Nephron progenitor cell (in vitro differentiated cells): ENCODE measurements around the gene MGLL.

ENCODE experiments used
- DNase-seq: peaks from one replicate; pipeline ENCODE4 v3.0.0; 2021
- H3K27ac Mint-ChIP-seq: 2 replicates; pipeline ENCODE4 v1.8.0; 2021; ENCODE audit warnings: mild to moderate bottlenecking, moderate library complexity, mixed read lengths
- H3K27me3 Mint-ChIP-seq: 2 replicates; pipeline ENCODE4 v1.8.0; 2021; ENCODE audit warnings: mild to moderate bottlenecking, low read depth, mixed read lengths; ENCODE audit not compliant: poor library complexity
- H3K36me3 Mint-ChIP-seq: 2 replicates; pipeline ENCODE4 v1.8.0; 2021; ENCODE audit warnings: low read depth, mixed read lengths
- H3K4me1 Mint-ChIP-seq: 2 replicates; pipeline ENCODE4 v1.8.0; 2021; ENCODE audit warnings: mixed read lengths
- H3K4me3 Mint-ChIP-seq: 2 replicates; pipeline ENCODE4 v1.8.0; 2021; ENCODE audit warnings: mild to moderate bottlenecking, moderate library complexity, mixed read lengths
- H3K9me3 Mint-ChIP-seq: 2 replicates; pipeline ENCODE4 v1.8.0; 2021; ENCODE audit warnings: mild to moderate bottlenecking, moderate library complexity, mixed read lengths
- CTCF ChIP-seq: fragments of 200-600 bp; sonication (generic); IDR thresholded peaks from 2 replicates; pipeline ENCODE4 v1.5.0; 2021; ENCODE audit warnings: antibody characterized with exemption

MGLL gene

GRCh38 chr3:127640042-127640355 lies 182.3 kb downstream of the MGLL start:
- Mint-ChIP-seq H3K27ac (no peak overlapping the region), H3K36me3 (peaks cover 4% of the 10 kb centered on the region), H3K4me1 (peaks cover 24% of the 10 kb centered on the region), H3K27me3 (peaks cover 7% of the 10 kb centered on the region), H3K9me3 (no peaks in the 10 kb centered on the region), H3K4me3 (no peak overlapping the region)
- no peak for TF ChIP-seq CTCF
- no peak for DNase-seq

GRCh38 chr3:127639173-127640041 lies 182.9 kb downstream of the MGLL start:
- no peak overlapping the region for H3K4me3 Mint-ChIP-seq
- no peak for DNase-seq
- no peaks in the 10 kb centered on the region for H3K9me3 Mint-ChIP-seq
- H3K27ac Mint-ChIP-seq: peak overlapping the region; percentile 58
- peaks cover 7% of the 10 kb centered on the region for H3K27me3 Mint-ChIP-seq
- H3K36me3 Mint-ChIP-seq: peaks cover 4% of the 10 kb centered on the region
- H3K4me1 Mint-ChIP-seq: peaks cover 28% of the 10 kb centered on the region
- TF ChIP-seq CTCF: no peak
